Natural killer cell (primary cell): ENCODE data around the gene AP3S2. TPM values are rescaled to one million over a fixed set of nuclear protein-coding genes. Genes with fewer than 3 reads are reported as not detected.

Experiments used
- ATAC-seq, 3 donors: fragments of 150-1000 bp in 2 of 3; fragments of 200-7000 bp in 1 of 3; cut with Tn5 transposase; 1 replicate in 1 of 3; 2 replicates in 2 of 3; pipeline ENCODE4 v1.10.0; 2021; ENCODE audit warnings: mild to moderate bottlenecking in 2 of 3, moderate library complexity in 2 of 3
- DNase-seq, 2 donors: peaks; one replicate each; pipeline versions ENCODE4 v3.0.0 to v3.0.0-alpha.2; 2013 to 2021; ENCODE audit warnings: mixed read lengths in 1 of 2
- H3K27ac ChIP-seq: one replicate; pipeline ENCODE4 v1.5.1; 2013; ENCODE audit warnings: mild to moderate bottlenecking, low read length
- H3K27me3 ChIP-seq: one replicate; pipeline ENCODE4 v1.6.1; 2013; ENCODE audit warnings: low read length; ENCODE audit not compliant: control insufficient read depth, insufficient read depth
- H3K36me3 ChIP-seq: one replicate; pipeline ENCODE4 v1.6.1; 2013; ENCODE audit warnings: low read length; ENCODE audit not compliant: control insufficient read depth, insufficient read depth
- H3K4me1 ChIP-seq: one replicate; pipeline ENCODE4 v1.6.1; 2013; ENCODE audit warnings: low read length; ENCODE audit not compliant: control insufficient read depth, insufficient read depth
- H3K4me3 ChIP-seq: one replicate; pipeline ENCODE4 v1.5.1; 2013; ENCODE audit warnings: low read length
- H3K9me3 ChIP-seq: one replicate; pipeline ENCODE4 v1.6.1; 2013; ENCODE audit warnings: low read length; ENCODE audit not compliant: control insufficient read depth, insufficient read depth
- H3K27ac Mint-ChIP-seq, 2 donors: one replicate each; pipeline ENCODE4 v1.8.0; 2022; ENCODE audit warnings: mild to moderate bottlenecking in 2 of 2, mixed read lengths in 2 of 2, moderate library complexity in 1 of 2
- H3K27me3 Mint-ChIP-seq, 2 donors: one replicate each; pipeline ENCODE4 v1.8.0; 2022; ENCODE audit warnings: low read depth in 2 of 2, mixed read lengths in 2 of 2
- H3K36me3 Mint-ChIP-seq: one replicate; pipeline ENCODE4 v1.8.0; 2022; ENCODE audit warnings: mixed read lengths
- H3K4me1 Mint-ChIP-seq, 2 donors: one replicate each; pipeline ENCODE4 v1.8.0; 2022; ENCODE audit warnings: mixed read lengths in 2 of 2
- H3K4me3 Mint-ChIP-seq: one replicate; pipeline ENCODE4 v1.8.0; 2022; ENCODE audit warnings: mild to moderate bottlenecking, moderate library complexity, mixed read lengths
- H3K9me3 Mint-ChIP-seq, 2 donors: one replicate each; pipeline ENCODE4 v1.8.0; 2022; ENCODE audit warnings: mixed read lengths in 2 of 2
- CTCF ChIP-seq: fragments of 200-600 bp; IDR thresholded peaks from one replicate; pipeline ENCODE4 v1.8.0; 2022; ENCODE audit warnings: antibody characterized with exemption
- WGBS: methylation state at CpG from one replicate; pipeline ENCODE4 v1.1.7; 2013; ENCODE audit warnings: missing lambda C conversion rate; ENCODE audit not compliant: insufficient coverage; 5-methylcytosine and 5-hydroxymethylcytosine counted together
- intact Hi-C: fragments of 100-400 bp; cut with micrococcal nuclease; formaldehyde crosslinking; loops from one replicate; pipeline ENCODE4 v1.14.2; 2022
- total RNA-seq, 4 donors: library from RNA; stranded (reverse); fragments of 120-200 nt in 1 of 4; gene quantifications; one replicate each; pipeline versions ENCODE4 v1.2.3 to v1.2.4, GENCODE V29; 2013 to 2022

The AP3S2 gene
- total RNA-seq, 3 donors from 2014 or later (not counting 1 experiment from before 2014, with no cell fraction given), result 28.4 to 38.2 (median 36.8) TPM

- Mint-ChIP-seq H3K4me3 (no peak overlapping the region), H3K27me3 (peaks cover 3 to 12% of the 10 kb centered on the region in 2 donors), H3K27ac (no peak overlapping the region), H3K36me3 (no peaks in the 10 kb centered on the region), H3K9me3 (no peaks in the 10 kb centered on the region), H3K4me1 (peaks cover 0 to 6% of the 10 kb centered on the region in 2 donors)
- Histone ChIP-seq H3K36me3 (no peaks in the 10 kb centered on the region), H3K4me3 (no peak overlapping the region), H3K4me1 (peaks cover 36% of the 10 kb centered on the region), H3K27me3 (peaks cover 2% of the 10 kb centered on the region), H3K9me3 (no peaks in the 10 kb centered on the region), H3K27ac (no peak overlapping the region)
- WGBS, result 63% methylated on average over 7 of the region's 7 CpGs
- ATAC-seq (peak in 1 of 3 donors; percentile 18), DNase-seq (no peak)
- intact Hi-C loops, result no loop called here
- TF ChIP-seq CTCF, result no peak
Measured at GRCh38 chr15:89822951-89823711, 70.7 kb downstream of the AP3S2 start.

DNA sequence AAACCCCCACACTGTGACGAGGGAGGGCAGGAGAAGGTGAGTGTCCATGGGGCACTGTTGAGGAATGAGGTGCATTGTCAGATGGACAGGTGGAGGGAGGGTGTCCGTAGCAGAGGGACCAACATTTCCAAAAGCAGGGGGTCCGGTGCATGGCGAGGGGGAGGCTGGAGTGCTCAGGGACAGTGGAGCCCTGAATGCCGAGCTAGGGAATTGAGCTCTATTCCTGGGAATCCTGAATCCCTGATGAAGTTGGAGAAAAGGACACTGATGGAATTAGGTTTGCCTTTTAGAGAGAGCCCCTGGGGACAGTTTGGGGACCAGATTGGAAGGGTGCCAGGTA, 71.2 kb downstream of the AP3S2 start:
- Mint-ChIP-seq H3K4me3 (no peak overlapping the region), H3K36me3 (no peaks in the 10 kb centered on the region), H3K27me3 (peaks cover 6 to 15% of the 10 kb centered on the region in 2 donors), H3K9me3 (no peaks in the 10 kb centered on the region), H3K27ac (no peak overlapping the region), H3K4me1 (peaks cover 0 to 6% of the 10 kb centered on the region in 2 donors)
- Histone ChIP-seq H3K4me1 (peaks cover 36% of the 10 kb centered on the region), H3K9me3 (no peaks in the 10 kb centered on the region), H3K4me3 (no peak overlapping the region), H3K27me3 (peaks cover 2% of the 10 kb centered on the region), H3K36me3 (no peaks in the 10 kb centered on the region), H3K27ac (no peak overlapping the region)
- TF ChIP-seq CTCF, result no peak
- intact Hi-C loops, result no loop called here
- DNase-seq (no peak), ATAC-seq (no peak)
- 88% methylated on average over 5 of the region's 5 CpGs for WGBS

- Mint-ChIP-seq H3K36me3 (no peaks in the 10 kb centered on the region), H3K4me3 (no peak overlapping the region), H3K4me1 (peaks cover 0 to 4% of the 10 kb centered on the region in 2 donors), H3K27me3 (peaks cover 6 to 15% of the 10 kb centered on the region in 2 donors), H3K9me3 (no peaks in the 10 kb centered on the region), H3K27ac (no peak overlapping the region)
- 87% methylated on average over 11 of the region's 11 CpGs for WGBS
- peaks cover 2% of the 10 kb centered on the region for H3K27me3 ChIP-seq
- intact Hi-C loops, result no loop called here
- H3K36me3 ChIP-seq, result no peaks in the 10 kb centered on the region
- no peak for TF ChIP-seq CTCF
- peaks cover 36% of the 10 kb centered on the region for H3K4me1 ChIP-seq
- H3K4me3 ChIP-seq, result no peak overlapping the region
- no peak overlapping the region for H3K27ac ChIP-seq
- DNase-seq (no peak), ATAC-seq (no peak)
- H3K9me3 ChIP-seq, result no peaks in the 10 kb centered on the region
Measured at GRCh38 chr15:89822026-89822425, 71.8 kb downstream of the AP3S2 start.
